GM10248 (cell line): ENCODE results near the gene GPC6.

Experiments used
- CTCF ChIA-PET: fragments of 300-600 bp; sonication (Branson Sonifier 250); formaldehyde crosslinking; extraction: SDS; loops from one replicate; lab custom pipeline; 2021; ENCODE audit warnings: antibody characterized with exemption; lab: Yijun Ruan, JAX
- POLR2A ChIA-PET: fragments of 350-650 bp; sonication (Branson Sonifier 250); formaldehyde crosslinking; extraction: SDS; loops from one replicate; lab custom pipeline; 2020; ENCODE audit warnings: antibody characterized with exemption; lab: Yijun Ruan, JAX
- DNase-seq: peaks from one replicate; pipeline ENCODE4 v3.0.0; 2012; ENCODE audit errors: extremely low spot score
- CTCF ChIP-seq: IDR thresholded peaks from 2 replicates; pipeline ENCODE4 v1.5.1; 2012; ENCODE audit warnings: mild to moderate bottlenecking, low read depth; ENCODE audit errors: extremely low read depth, missing control alignments, control extremely low read depth

Gene GPC6

DNA sequence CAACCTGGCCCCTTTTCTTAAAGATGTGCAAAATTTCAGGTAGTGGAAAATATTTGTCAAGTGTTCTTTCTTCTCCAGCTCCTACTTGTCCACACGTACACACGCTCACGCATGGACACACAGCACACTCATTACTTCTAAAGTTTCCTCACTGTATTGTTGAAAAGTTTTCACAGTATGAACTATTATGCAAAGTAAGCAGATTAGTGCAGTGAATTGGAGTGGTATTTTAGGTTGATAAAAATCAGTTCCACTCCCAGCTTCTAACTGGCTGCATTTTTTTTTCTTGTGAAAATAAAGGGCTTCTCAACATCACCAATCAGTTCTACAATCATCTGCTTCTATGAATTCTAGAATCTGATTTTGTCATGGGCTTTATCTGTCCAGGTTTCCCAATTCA is 988.4 kb downstream of the GPC6 start:
- POLR2A ChIA-PET = no interaction called here
- TF ChIP-seq CTCF = no peak
- DNase-seq = no peak
- CTCF ChIA-PET = no interaction called here

DNA sequence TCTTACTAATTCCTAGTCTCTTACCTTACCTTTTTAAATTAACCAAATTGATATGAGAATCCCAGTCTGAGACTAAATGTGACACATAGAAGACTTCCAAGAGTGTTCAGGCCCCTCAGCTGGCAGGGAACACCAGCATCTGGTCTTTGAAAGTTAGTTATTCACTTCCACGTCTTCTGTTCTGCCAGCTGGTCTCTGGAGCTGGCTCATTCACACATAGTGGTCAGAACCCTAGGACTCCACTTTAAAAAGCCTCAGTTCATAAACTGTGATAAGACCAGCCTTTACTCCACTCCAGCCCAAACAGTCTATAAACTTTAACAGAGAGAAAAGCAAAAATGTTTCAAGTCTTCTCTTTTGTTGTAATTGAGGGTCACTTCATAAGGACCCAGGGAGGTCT is 989.9 kb downstream of the GPC6 start:
- POLR2A ChIA-PET = no interaction called here
- no peak for TF ChIP-seq CTCF
- CTCF ChIA-PET = no interaction called here
- no peak for DNase-seq

GRCh38 chr13:94217370-94217769 is 990.8 kb downstream of the GPC6 start:
- POLR2A ChIA-PET = interaction anchor here (0.5 kb wide), 1 partner anchor 62 kb away, joined by 3 read pairs; no protein-coding TSS in a partner anchor
- no peak for DNase-seq
- TF ChIP-seq CTCF = no peak
- CTCF ChIA-PET = no interaction called here

GRCh38 chr13:94218537-94218936 is 991.9 kb downstream of the GPC6 start:
- POLR2A ChIA-PET = no interaction called here
- TF ChIP-seq CTCF = no peak
- CTCF ChIA-PET = no interaction called here
- no peak for DNase-seq

- CTCF ChIA-PET = no interaction called here
- POLR2A ChIA-PET = no interaction called here
- no peak for TF ChIP-seq CTCF
- no peak for DNase-seq
These were observed 992.3 kb downstream of the GPC6 start for GRCh38 chr13:94218951-94219350.

DNA sequence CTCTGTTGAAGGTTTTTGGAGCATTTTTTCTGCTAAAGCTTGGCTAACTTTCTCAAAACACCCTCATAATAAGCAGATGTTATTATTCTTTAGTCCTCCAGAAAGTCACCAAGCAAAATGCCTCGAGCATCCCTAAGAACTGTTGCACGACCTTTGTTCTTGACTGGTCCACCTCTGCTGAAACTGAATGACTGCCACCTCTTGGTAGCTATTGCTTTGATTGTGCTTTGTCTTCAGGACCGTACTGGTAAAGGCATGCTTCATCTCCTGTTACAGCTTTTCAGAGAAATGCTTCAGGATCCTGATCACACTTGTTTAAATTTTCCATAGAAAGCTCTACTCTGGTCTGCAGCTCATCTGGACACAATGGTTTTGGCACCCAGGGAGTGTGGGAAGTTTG is 998.1 kb downstream of the GPC6 start:
- ChIA-PET POLR2A (no interaction called here), CTCF (interaction anchor here (1.3 kb wide), 1 partner anchor 29 kb away, joined by 3 read pairs; no protein-coding TSS in a partner anchor)
- TF ChIP-seq CTCF = no peak
- no peak for DNase-seq
